A549 treated with AZD2906 at 1 μM for 4 hours (cell line): Measurements from ENCODE around the gene BRD9. TPM values are rescaled to one million over a fixed set of nuclear protein-coding genes. Genes with fewer than 3 reads are reported as not detected.

Experiments
- total RNA-seq: library from RNA; stranded (reverse); fragments of 200-300 nt; extraction: Qiagen RNA extraction; gene quantifications from 5 replicates; pipeline ENCODE4 v1.2.3, GENCODE V29; 2022

BRD9 gene
- 36.8 to 40.4 TPM (median 39.0 TPM) in 5 replicates for total RNA-seq

GRCh38 chr5:892394-893136 lies at the start of gene BRD9, which contains the start of gene TRIP13:
BRD9 (minus strand) TSS chr5:892801; CDS start chr5:892657, 144 bp downstream.
TRIP13 (plus strand) TSS chr5:892884; CDS start chr5:892999, 115 bp downstream.

DNA sequence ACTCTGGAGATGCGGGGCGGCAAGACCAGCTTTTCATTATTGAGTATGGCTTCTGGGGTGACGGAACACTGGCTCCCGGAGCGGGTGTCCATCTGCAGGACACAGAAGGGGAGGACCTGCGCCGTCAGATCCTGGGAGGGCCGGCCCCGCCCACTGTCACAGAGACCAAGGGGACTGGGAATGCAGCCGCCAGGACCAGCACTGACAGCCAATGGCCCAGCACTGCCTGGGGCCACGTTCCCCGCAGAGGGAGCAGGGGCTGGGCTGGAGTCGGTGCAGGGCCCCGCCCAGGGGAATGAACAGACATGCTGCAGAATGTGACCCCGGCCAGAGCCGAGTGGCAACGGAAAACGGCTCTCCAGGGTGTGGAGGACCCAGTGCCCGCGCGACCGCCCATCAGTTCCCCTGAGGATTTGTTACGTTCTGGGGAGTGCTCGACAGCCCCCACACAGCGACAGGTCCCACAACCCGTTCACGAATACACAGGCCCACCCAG lies 42.0 kb downstream of the BRD9 start, which contains the start of gene ZDHHC11:
TSS of gene ZDHHC11 (minus strand) at position 476 of the 496 bp plus-strand sequence. CDS start at position 92, 384 bp downstream.

Other genes starting within 250 kb of the BRD9 start
- 6.6 to 8.2 TPM (median 7.4 TPM) in 5 replicates for gene TPPP, start 199.4 kb downstream of the BRD9 start, total RNA-seq
- 1.1 to 1.5 TPM (median 1.2 TPM) in 5 replicates for gene ZDHHC11B, start 108.1 kb downstream of the BRD9 start, total RNA-seq
- gene ZDHHC11, start 41.8 kb downstream of the BRD9 start, total RNA-seq = 13.3 to 16.9 TPM (median 15.8 TPM) in 5 replicates
- gene TRIP13, start 83 bp upstream of the BRD9 start, total RNA-seq = 62.7 to 68.3 TPM (median 65.8 TPM) in 5 replicates
- gene NKD2, start 116.0 kb upstream of the BRD9 start, total RNA-seq = 17.9 to 25.5 TPM (median 24.3 TPM) in 5 replicates
- 24.4 to 30.0 TPM (median 28.4 TPM) in 5 replicates for gene SLC12A7, start 219.3 kb upstream of the BRD9 start, total RNA-seq